Lung (tissue), 12 donors: ENCODE data around the gene ACACB. TPM values are rescaled to one million over a fixed set of nuclear protein-coding genes. Genes with fewer than 3 reads are reported as not detected.

ENCODE experiments used
- ATAC-seq: fragments of 200-7000 bp; cut with Tn5 transposase; one replicate; pipeline ENCODE4 v1.9.1; 2020; ENCODE audit warnings: moderate number of reproducible peaks; ENCODE audit not compliant: insufficient read depth, low FRiP score
- DNase-seq, 3 donors: peaks; one replicate each; pipeline ENCODE4 v3.0.0-alpha.2; 2013 to 2017
- H3K27ac ChIP-seq, 2 donors: one replicate each; pipeline ENCODE4 v1.5.1; 2013; ENCODE audit warnings: mild to moderate bottlenecking in 2 of 2, moderate library complexity in 2 of 2, control low read depth in 1 of 2, inconsistent platforms in 1 of 2, low read depth in 1 of 2, low read length in 1 of 2
- H3K27me3 ChIP-seq, 3 donors: one replicate each; pipeline ENCODE4 v1.5.1; 2013; ENCODE audit warnings: low read length in 2 of 3; ENCODE audit not compliant: control insufficient read depth in 3 of 3, insufficient read depth in 3 of 3
- H3K36me3 ChIP-seq, 4 donors: one replicate each; pipeline ENCODE4 v1.5.1; 2013; ENCODE audit warnings: low read length in 4 of 4, mild to moderate bottlenecking in 1 of 4, moderate library complexity in 1 of 4; ENCODE audit not compliant: control insufficient read depth in 4 of 4, insufficient read depth in 4 of 4
- H3K4me1 ChIP-seq, 5 donors: one replicate each; pipeline ENCODE4 v1.5.1; 2013; ENCODE audit warnings: low read length in 5 of 5, mild to moderate bottlenecking in 2 of 5, moderate library complexity in 1 of 5; ENCODE audit not compliant: control insufficient read depth in 5 of 5, insufficient read depth in 5 of 5
- H3K4me3 ChIP-seq: one replicate; pipeline ENCODE4 v1.5.1; 2013; ENCODE audit warnings: mild to moderate bottlenecking, control low read depth, moderate library complexity
- H3K9ac ChIP-seq, 2 donors: one replicate each; pipeline ENCODE4 v1.5.1; 2013; ENCODE audit warnings: low read length in 2 of 2, control low read depth in 1 of 2; ENCODE audit not compliant: insufficient read depth in 1 of 2
- H3K9me3 ChIP-seq, 4 donors: one replicate each; pipeline ENCODE4 v1.5.1; 2013; ENCODE audit warnings: low read length in 3 of 4, mild to moderate bottlenecking in 1 of 4, moderate library complexity in 1 of 4; ENCODE audit not compliant: control insufficient read depth in 4 of 4, insufficient read depth in 3 of 4
- WGBS, 2 donors: extraction: QIAGEN DNeasy Blood & Tissue Kit; methylation state at CpG; one replicate each; pipeline ENCODE4 v1.1.7; 2013; 5-methylcytosine and 5-hydroxymethylcytosine counted together
- polyA plus RNA-seq, 2 donors: library from polyadenylated mRNA; stranded (reverse); fragments of 200-250 nt; gene quantifications; one replicate each; pipeline ENCODE4 v1.2.1, GENCODE V29; 2013
- total RNA-seq, 2 donors: library from RNA; depleted of rRNA in 1 of 2; stranded (reverse); fragments of >200 nt in 1 of 2; gene quantifications; one replicate each; pipeline ENCODE4 v1.2.1, GENCODE V29; 2014 to 2021
- TF ChIP-seq, protein P1 (sequence below): IDR thresholded peaks from 2 replicates; pipeline ENCODE4 v1.5.1; 2012; ENCODE audit warnings: mild to moderate bottlenecking; ENCODE audit errors: control extremely low read depth, extremely low read depth
- donor health status: control.
- donor health status: control.
- donor health status: Bipolar disorder and iron deficiency.
- donor health status: healthy.
- donor health status: DM: yes; HTN: yes; CAD: no.

Gene ACACB
- total and polyA plus RNA-seq, 4 donors = 2.9 to 24.5 (median 18.2) TPM

DNA sequence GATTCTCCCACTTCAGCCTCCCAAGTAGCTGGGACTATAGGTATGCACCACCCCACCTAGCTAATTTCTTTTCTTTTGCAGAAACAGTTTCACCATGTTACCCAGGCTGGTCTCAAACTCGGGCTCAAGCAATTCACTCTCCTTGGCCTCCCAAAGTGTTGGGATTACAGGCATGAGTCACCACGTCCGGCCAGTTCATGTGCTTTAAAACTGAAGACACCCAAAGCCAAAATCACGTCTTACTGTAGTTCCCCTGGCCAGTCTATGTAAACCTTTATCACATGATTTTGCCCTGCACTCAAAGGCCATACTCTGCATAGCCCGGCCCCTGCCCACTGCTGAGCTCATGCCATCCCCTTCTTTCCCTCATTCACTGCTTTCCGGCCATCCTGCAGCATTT lies 27.6 kb upstream of the ACACB start:
- Histone ChIP-seq H3K4me3 (no peak overlapping the region), H3K4me1 (peaks cover 0 to 18% (median 4%) of the 10 kb centered on the region in 5 donors), H3K9me3 (no peaks in the 10 kb centered on the region), H3K36me3 (peaks cover 8 to 29% (median 21%) of the 10 kb centered on the region in 4 donors), H3K27me3 (no peaks in the 10 kb centered on the region), H3K9ac (no peak overlapping the region), H3K27ac (no peak overlapping the region)
- TF ChIP-seq, protein P1, sequence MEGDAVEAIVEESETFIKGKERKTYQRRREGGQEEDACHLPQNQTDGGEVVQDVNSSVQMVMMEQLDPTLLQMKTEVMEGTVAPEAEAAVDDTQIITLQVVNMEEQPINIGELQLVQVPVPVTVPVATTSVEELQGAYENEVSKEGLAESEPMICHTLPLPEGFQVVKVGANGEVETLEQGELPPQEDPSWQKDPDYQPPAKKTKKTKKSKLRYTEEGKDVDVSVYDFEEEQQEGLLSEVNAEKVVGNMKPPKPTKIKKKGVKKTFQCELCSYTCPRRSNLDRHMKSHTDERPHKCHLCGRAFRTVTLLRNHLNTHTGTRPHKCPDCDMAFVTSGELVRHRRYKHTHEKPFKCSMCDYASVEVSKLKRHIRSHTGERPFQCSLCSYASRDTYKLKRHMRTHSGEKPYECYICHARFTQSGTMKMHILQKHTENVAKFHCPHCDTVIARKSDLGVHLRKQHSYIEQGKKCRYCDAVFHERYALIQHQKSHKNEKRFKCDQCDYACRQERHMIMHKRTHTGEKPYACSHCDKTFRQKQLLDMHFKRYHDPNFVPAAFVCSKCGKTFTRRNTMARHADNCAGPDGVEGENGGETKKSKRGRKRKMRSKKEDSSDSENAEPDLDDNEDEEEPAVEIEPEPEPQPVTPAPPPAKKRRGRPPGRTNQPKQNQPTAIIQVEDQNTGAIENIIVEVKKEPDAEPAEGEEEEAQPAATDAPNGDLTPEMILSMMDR = no peak
- ATAC-seq (no peak), DNase-seq (no peak)
- 84 to 92% methylated on average over 6 of the region's 6 CpGs for WGBS, 2 donors

DNA sequence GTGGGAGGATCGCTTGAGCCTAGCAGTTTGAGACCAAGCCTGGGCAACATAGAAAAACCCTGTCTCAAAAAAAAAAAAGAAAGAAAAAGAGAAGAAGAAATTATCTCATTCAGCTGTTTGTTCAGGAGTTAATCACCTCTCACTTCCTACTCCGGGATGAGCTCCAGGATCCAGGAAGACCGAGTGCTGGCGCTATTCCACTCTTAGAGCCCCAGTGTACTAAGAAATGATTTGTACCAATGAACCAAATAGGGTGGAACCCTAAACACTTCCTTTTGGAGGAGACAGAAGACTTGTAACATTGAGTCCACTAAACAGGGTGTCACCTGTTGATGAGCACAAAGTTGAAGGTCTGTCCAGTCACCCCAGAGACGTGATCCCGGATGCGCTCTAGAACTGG lies 26.7 kb upstream of the ACACB start:
- no peak overlapping the region for H3K4me3 ChIP-seq
- no peak overlapping the region for H3K27ac ChIP-seq
- H3K9ac ChIP-seq = no peak overlapping the region
- DNase-seq = no peak
- H3K36me3 ChIP-seq = peaks cover 8 to 24% (median 18%) of the 10 kb centered on the region in 4 donors
- peaks cover 0 to 18% (median 4%) of the 10 kb centered on the region in 5 donors for H3K4me1 ChIP-seq
- WGBS, 2 donors = 90% methylated on average over 7 of the region's 7 CpGs
- no peaks in the 10 kb centered on the region for H3K27me3 ChIP-seq
- H3K9me3 ChIP-seq = no peaks in the 10 kb centered on the region
- TF ChIP-seq, protein P1 = no peak
- no peak for ATAC-seq

DNA sequence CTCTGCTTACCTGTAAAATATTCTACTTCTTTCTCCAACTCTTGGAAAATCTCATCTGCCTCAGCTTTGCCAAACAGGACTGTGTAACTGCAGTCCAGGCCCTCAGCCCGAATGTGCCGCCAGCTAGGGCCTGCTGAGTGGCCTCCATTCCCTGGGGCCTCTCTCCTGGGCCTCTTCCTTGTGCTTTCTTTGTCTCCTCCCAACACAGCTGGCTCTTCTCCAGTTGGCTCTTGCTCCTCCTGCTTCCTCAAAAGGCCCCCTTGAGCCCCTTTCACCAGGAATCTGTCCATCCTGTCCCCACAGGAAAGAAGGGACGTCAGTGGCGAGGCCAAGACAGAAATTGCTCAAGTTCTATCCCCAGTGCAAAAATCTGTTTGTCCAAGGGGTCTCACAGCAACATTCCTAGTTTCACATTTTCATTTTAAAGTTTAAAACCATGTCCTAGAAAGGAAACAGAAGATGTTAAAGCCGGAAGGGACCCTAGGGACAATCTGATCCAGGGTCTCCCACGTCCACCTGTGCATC lies 23.8 kb upstream of the ACACB start:
- Histone ChIP-seq H3K36me3 (peaks cover 3 to 14% (median 9%) of the 10 kb centered on the region in 4 donors), H3K9me3 (no peaks in the 10 kb centered on the region), H3K4me1 (peaks cover 0 to 18% (median 4%) of the 10 kb centered on the region in 5 donors), H3K27me3 (no peaks in the 10 kb centered on the region), H3K9ac (peak overlapping the region; percentile 81 to 98), H3K27ac (peak overlapping the region in 1 of 2 donors; percentile 50), H3K4me3 (peak overlapping the region; percentile 62)
- DNase-seq (peak; percentile 25 to 40 (median 34)), ATAC-seq (no peak)
- TF ChIP-seq, protein P1 = no peak
- 44 to 45% methylated on average over 6 of the region's 6 CpGs for WGBS, 2 donors
